GM21447 (cell line): ENCODE data around the gene LRRFIP1.
"Not testable (repeated sequence)": the region's sequence is repeated elsewhere in the genome, so short reads cannot be mapped to it uniquely, and the experiment has no call there.

Experiments used
- ATAC-seq: cut with Tn5 transposase; IDR thresholded peaks from one replicate; pipeline ENCODE4 v1.9.1; 2021; ENCODE audit not compliant: unreplicated experiment

The LRRFIP1 gene

DNA sequence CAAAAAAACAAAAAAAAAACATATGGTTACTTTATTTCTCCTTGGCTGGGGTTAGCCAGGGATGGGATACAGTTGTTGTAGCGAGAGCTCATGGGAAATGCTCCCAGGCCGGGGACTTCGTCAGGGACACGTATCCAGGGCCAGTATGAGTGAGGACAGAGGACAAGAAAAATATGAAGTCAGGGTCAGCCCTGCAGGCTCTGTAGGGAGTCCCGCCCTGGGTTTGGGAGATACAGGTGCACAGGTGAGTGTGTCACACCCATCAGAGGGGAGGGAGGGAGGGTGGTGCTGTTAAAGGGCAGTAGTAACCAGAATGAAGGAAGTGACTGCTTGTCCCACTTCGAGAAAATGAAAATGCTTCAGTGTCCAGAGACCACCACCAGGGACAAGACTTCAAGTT, 115.6 kb downstream of the LRRFIP1 start:
- ATAC-seq: no peak

DNA sequence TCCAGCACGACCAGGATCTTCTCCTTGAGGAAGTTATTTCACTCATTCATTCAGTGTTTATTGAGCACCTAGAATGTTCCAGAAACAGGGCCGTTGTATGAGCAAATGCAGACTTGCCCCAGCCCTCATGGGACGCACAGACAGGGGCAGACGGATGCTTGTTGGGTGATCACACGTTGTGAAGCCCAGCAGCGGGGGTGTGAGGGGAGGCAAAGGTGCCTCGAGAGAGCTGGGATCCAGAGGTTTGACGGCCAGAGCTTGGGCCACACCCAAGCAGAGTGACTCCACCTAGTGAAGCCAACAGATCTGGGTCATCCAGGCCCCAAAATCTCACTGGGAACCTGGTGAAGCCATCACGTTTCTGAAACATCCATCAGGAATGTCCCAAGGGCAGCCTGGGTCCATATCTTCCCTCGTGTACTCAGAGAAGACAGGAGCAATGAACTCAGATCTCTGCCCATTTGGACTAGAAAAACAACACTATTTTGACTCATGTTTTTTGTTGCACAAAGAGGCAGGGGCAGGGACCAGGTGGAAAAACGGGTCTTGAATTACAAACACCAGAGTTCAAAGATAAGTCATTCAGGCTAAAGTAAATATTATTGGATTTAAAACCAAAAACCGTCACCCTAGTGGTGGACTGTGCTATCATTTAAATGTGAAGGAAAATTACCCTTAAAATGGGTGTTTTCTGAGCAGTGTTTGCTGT, 116.3 kb downstream of the LRRFIP1 start:
- no peak for ATAC-seq

DNA sequence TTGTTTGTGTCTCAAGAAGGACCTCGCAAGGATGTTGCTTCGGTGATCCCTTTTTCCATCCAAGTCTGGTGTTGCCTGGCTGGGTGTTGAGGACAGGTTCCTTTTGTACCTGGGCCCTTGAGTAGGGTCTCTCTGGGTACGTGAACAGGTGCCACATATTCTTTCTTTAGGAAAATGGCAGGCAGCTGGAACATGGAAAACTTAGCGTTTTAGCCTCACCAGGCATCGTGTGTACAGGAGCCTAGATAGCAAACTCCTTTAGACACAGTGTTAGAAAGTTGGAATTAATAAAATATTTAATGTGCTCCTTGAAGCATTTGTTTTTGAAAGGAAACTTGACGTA, 116.9 kb downstream of the LRRFIP1 start:
- no peak for ATAC-seq

DNA sequence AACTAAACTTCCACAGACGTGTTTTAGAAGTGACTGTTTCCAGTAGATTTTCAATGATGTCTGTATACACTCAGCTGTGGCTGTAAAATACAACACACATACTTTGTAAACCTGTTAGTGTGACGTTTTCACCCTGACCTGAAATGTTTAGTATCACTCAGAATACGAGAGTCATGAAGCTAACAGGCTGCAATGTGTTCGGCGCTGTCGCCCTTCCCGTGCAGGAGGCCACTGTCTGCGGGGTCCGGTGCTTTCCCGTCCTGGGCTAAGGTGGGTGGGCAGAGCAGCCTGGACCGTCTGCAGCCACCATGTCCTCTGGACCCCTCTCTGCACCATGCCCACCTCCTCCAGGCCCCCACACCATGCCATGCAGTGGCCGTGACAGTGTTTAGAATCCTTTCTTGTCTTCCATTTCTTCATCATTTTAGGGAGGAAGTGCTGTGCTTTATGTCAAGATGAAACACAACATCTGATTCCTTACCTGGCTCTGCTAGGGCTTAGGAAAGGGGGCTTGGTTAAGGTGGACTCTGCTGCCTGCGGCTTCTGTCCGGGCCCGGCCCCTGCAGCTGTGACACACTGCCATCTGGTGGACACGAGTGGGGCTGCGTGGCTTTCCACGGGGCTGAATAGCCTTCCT, 117.3 kb downstream of the LRRFIP1 start:
- ATAC-seq: no peak

- no peak for ATAC-seq
These were observed 117.8 kb downstream of the LRRFIP1 start for GRCh38 chr2:237745250-237745613.

- no peak for ATAC-seq
These were observed 119.1 kb downstream of the LRRFIP1 start for GRCh38 chr2:237746302-237747080.

GRCh38 chr2:237747189-237747588, 119.8 kb downstream of the LRRFIP1 start:
- ATAC-seq: no peak

DNA sequence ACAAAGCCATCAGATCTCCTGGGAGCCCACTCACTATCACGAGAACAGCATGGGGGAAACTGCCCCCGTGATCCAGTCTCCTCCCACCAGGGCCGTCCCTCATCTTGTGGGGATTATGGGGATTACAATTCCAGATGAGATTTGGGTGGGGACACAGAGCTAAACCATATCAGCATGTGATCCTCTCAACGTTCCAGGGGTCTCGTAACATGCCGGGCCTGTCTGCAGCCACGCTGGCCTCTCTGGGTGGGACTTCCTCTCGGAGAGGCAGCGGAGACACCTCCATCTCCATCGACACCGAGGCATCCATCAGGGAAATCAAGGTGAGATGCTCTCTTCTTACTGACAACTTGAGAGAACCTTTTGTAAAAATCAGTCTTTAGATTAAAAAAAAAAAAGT, 121.6 kb downstream of the LRRFIP1 start:
- no peak for ATAC-seq

GRCh38 chr2:237749961-237750360, 122.6 kb downstream of the LRRFIP1 start:
- no peak for ATAC-seq

DNA sequence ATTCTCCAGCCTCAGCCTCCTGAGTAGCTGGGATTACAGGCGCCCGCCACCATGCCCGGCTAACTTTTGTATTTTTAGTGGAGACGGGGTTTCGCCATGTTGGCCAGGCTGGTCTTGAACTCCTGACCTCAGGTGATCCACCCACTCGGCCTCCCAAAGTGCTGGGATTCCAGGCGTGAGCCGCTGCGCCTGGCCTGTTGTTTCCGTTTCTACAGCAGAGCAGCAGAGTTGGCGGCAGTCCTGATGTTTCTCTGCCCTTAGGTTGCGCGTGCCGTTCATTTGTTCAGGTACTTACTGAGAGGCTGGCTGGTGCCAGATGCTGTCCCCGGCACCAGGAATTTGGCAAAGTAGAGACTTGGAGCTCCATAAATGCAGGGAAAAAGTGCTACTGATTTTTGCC, 123.1 kb downstream of the LRRFIP1 start:
- not testable (repeated sequence) for ATAC-seq

GRCh38 chr2:237752761-237753165, 125.4 kb downstream of the LRRFIP1 start:
- ATAC-seq: peak; percentile 97

DNA sequence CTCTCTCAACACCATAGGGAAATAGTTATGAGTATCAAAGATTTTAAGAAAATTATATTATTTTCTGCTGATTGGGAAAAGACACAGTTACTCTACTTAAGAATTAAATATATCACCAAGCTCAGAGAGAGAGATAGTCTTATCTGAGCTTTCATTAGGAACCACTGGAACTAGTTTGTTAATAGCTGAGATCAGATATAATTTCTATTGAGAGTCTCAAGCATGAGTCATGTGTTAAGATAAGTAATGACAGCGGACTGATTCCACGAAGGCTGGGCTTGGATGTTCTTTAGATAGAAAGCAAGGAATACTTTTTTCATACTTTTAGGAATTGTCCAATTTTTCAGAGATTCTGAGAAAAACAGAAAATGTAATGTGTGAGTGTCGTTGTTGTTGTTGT, 126.8 kb downstream of the LRRFIP1 start:
- ATAC-seq: no peak

- ATAC-seq: no peak
These were observed 127.3 kb downstream of the LRRFIP1 start for GRCh38 chr2:237754626-237755248.

- ATAC-seq: no peak
These were observed 130.2 kb downstream of the LRRFIP1 start for GRCh38 chr2:237757616-237758015.

- no peak for ATAC-seq
These were observed 130.8 kb downstream of the LRRFIP1 start for GRCh38 chr2:237758185-237758584.

GRCh38 chr2:237759176-237759575, 131.8 kb downstream of the LRRFIP1 start:
- ATAC-seq: no peak

- no peak for ATAC-seq
These were observed 133.4 kb downstream of the LRRFIP1 start for GRCh38 chr2:237760506-237761502.

GRCh38 chr2:237762291-237763182, 135.2 kb downstream of the LRRFIP1 start:
- not testable (repeated sequence) for ATAC-seq

- ATAC-seq: no peak
These were observed 136.4 kb downstream of the LRRFIP1 start for GRCh38 chr2:237763812-237764211.
